ENCODE results near the gene FGA.
A peak's percentile ranks its signal among the peaks of the same experiment; 100 is the strongest.

The FGA gene

GRCh38 chr4:154590329-154591006 is at the start of gene FGA:
FGA (minus strand) TSS chr4:154590742; CDS start chr4:154590687, 55 bp downstream.
- DNase-seq: no peak

GRCh38 chr4:154634058-154634457 is 43.5 kb upstream of the FGA start:
- no peak for DNase-seq

- no peak for DNase-seq
These were observed 41.3 kb upstream of the FGA start for GRCh38 chr4:154631828-154632227.

GRCh38 chr4:154630324-154630723 is 39.8 kb upstream of the FGA start:
- no peak for DNase-seq

GRCh38 chr4:154626793-154627484 is 36.4 kb upstream of the FGA start:
- no peak for DNase-seq

GRCh38 chr4:154625971-154626370 is 35.4 kb upstream of the FGA start:
- DNase-seq: no peak

GRCh38 chr4:154623995-154624394 is 33.5 kb upstream of the FGA start:
- no peak for DNase-seq

- DNase-seq: no peak
These were observed 32.9 kb upstream of the FGA start for GRCh38 chr4:154623436-154623835.

GRCh38 chr4:154622598-154622997 is 32.1 kb upstream of the FGA start:
- DNase-seq: peak; percentile 14

- DNase-seq: no peak
These were observed 29.6 kb upstream of the FGA start for GRCh38 chr4:154620111-154620510.

GRCh38 chr4:154618708-154619315 is 28.3 kb upstream of the FGA start:
- DNase-seq: peak; percentile 4

GRCh38 chr4:154617820-154618317 is 27.3 kb upstream of the FGA start:
- DNase-seq: no peak

GRCh38 chr4:154616731-154617130 is 26.2 kb upstream of the FGA start:
- no peak for DNase-seq

GRCh38 chr4:154616287-154616686 is 25.7 kb upstream of the FGA start:
- DNase-seq: no peak

- no peak for DNase-seq
These were observed 24.7 kb upstream of the FGA start for GRCh38 chr4:154615211-154615610.

GRCh38 chr4:154614306-154614705 is 23.8 kb upstream of the FGA start:
- DNase-seq: no peak

- DNase-seq: no peak
These were observed 22.2 kb upstream of the FGA start, which contains the start of gene FGG for GRCh38 chr4:154612472-154613414. FGG (minus strand) TSS chr4:154612656; CDS start chr4:154612609, 47 bp downstream.

- DNase-seq: no peak
These were observed 21.3 kb upstream of the FGA start for GRCh38 chr4:154611833-154612232.

- DNase-seq: no peak
These were observed 20.0 kb upstream of the FGA start for GRCh38 chr4:154610582-154610981.

- no peak for DNase-seq
These were observed 19.0 kb upstream of the FGA start for GRCh38 chr4:154609532-154609931.

- no peak for DNase-seq
These were observed 18.1 kb upstream of the FGA start for GRCh38 chr4:154608361-154609252.
